ENCODE results near the gene KIAA1549.

KIAA1549 gene

DNA sequence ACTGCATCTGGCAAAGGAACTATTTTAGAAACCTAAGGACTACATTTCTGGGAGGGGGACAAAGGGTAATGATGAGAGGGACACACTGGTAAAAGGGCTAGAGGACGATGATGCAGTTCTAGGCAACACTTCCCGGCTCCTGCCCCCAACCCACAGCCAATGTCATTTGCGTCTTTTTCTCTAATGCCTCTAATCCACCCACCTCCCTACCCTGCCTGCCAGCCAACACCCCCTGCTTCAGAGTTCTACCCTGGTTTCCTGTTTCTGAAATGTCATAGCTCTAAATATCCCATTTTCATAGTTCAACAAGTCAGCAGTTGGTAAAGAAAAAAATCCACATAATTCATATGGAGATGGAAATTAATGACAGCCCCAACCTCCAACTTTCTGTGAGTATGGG lies 79.0 kb downstream of the KIAA1549 start:
- Histone ChIP-seq H3K27me3 (ENCODE audit: low read depth) (no peaks in the 10 kb centered on the region), H3K9me3 (no peaks in the 10 kb centered on the region), H3K4me3 (no peak overlapping the region), H3K36me3 (replicated peaks) (peaks cover 14% of the 10 kb centered on the region), H3K4me1 (0 out of 2 replicates have a peak, but pooled peaks cover 5% of the 10 kb centered on the region)
- DNase-seq (ENCODE audit: low spot score in 2 of 2): no peak
- in situ Hi-C loops (cut with MboI; ENCODE audit: low sequenced_read_pairs): no loop called here

DNA sequence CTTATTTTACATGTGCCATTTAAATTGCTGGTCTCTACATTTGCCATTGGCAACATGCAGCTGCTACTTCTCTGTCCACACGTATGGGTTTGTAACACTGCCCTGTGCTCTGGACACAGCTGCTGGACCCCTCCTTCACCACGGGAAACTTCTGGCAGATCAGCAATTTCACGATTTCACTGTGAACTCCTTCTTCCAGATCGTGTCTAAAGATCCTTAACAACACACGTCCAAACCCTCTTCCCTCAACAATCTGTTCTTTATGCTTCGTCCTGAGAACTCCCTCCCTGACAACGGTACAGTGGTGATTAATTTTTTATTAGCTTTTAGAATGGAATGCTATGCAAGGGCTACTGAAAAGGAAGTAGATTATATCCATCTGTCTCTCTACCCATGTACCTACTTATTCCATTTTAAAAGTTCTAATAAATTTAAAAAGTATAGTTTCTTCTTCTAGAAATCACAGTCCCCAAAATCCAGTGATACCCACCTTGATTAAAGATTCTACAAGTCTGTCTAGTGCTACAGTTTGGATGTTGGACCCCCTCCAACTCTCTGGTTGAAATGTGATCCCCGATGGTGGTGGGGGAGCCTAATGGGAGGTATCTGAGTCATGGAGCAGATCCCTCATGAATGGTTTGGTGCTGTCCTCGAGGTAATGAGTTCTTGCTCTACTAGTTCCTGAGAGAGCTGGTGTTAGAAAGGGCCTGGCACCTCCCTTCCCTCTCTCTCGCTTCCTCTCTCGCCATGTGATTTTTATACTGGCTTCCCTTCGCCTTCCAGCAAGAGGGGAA lies 81.0 kb downstream of the KIAA1549 start:
- in situ Hi-C loops (cut with MboI; ENCODE audit: low sequenced_read_pairs): no loop called here
- no peaks in the 10 kb centered on the region for H3K9me3 ChIP-seq
- 0 out of 2 replicates have a peak, but pooled peaks cover 5% of the 10 kb centered on the region for H3K4me1 ChIP-seq

DNA sequence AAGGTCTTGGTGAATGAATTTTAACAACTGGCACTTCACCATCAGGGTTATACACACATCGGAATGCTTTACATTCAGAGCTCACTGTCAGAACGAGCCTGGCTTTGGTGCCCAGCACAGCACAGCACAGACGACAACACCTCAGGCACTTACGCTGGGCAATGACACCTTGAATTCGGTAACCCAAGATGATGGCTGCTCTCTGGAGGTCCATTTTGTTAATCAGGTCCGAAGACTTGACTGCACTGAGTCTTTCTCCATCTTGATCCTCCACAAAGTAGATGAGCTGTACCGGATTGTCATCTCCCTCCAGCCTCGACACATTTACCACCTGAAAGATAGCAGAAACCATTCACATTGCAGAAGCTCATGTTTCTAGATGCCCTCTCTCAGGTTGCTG lies 82.4 kb downstream of the KIAA1549 start:
- H3K27me3 ChIP-seq (ENCODE audit: low read depth): no peaks in the 10 kb centered on the region
- in situ Hi-C loops (cut with MboI; ENCODE audit: low sequenced_read_pairs): no loop called here

More for the DNA sequence above, 81.0 kb downstream of the KIAA1549 start:
- Histone ChIP-seq H3K27me3 (ENCODE audit: low read depth) (no peaks in the 10 kb centered on the region), H3K4me3 (no peak overlapping the region), H3K36me3 (replicated peaks) (peaks cover 9% of the 10 kb centered on the region)
- no peak for DNase-seq (ENCODE audit: low spot score in 2 of 2)

DNA sequence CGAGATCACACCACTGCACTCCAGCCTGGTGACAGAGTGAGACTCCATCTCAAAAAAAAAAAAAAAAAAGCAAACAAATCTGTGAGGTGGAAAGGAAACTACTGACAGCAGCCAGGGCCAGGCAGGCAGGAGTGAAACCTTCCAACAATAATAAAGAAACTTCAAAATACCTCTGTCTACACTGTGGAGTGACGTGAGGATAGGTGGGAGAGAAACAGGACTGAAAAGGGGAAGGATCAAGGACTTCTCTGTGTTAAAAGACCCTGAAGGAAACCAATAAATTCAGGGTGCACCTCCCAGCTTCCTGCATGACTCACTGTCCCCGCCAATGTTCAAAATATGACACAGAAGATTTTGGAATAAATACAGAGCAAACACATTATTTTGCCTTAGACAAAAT lies 82.9 kb downstream of the KIAA1549 start:
- in situ Hi-C loops (cut with MboI; ENCODE audit: low sequenced_read_pairs): no loop called here
- Histone ChIP-seq H3K4me1 (0 out of 2 replicates have a peak, but pooled peaks cover 4% of the 10 kb centered on the region), H3K9me3 (no peaks in the 10 kb centered on the region), H3K36me3 (replicated peaks) (peaks cover 9% of the 10 kb centered on the region), H3K4me3 (no peak overlapping the region), H3K27me3 (ENCODE audit: low read depth) (no peaks in the 10 kb centered on the region)
- no peak for DNase-seq (ENCODE audit: low spot score in 2 of 2)

More for the DNA sequence above, 82.4 kb downstream of the KIAA1549 start:
- H3K36me3 ChIP-seq (replicated peaks): peaks cover 9% of the 10 kb centered on the region
- no peak overlapping the region for H3K4me3 ChIP-seq
- H3K4me1 ChIP-seq: 0 out of 2 replicates have a peak, but pooled peaks cover 5% of the 10 kb centered on the region
- DNase-seq (ENCODE audit: low spot score in 2 of 2): no peak
- no peaks in the 10 kb centered on the region for H3K9me3 ChIP-seq

DNA sequence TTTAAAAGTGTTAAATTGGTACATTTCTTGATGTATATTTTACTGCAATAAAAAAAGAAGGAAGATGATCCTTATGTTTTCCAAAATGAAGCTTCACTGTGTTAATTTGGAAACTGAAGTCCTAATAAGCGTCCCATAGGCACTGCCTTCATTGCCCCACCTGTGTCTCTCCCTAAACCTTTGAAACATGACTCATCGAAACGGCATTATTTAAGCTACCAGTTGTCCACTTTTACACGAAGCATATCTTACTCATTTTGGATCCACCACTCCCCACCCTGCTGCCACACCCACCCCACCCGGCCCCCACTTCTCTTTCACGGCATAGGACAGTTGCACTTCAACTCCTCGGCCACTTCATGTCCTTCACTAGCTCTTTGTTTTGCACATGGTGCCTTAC lies 85.5 kb downstream of the KIAA1549 start:
- peaks cover 3% of the 10 kb centered on the region for H3K4me1 ChIP-seq
- in situ Hi-C loops (cut with MboI; ENCODE audit: low sequenced_read_pairs): no loop called here
- peaks cover 4% of the 10 kb centered on the region; the same call in 1 of the 2 replicates for H3K36me3 ChIP-seq (replicated peaks)
- no peaks in the 10 kb centered on the region for H3K27me3 ChIP-seq (ENCODE audit: low read depth)
- H3K4me3 ChIP-seq: no peak overlapping the region
- no peaks in the 10 kb centered on the region for H3K9me3 ChIP-seq
- DNase-seq (ENCODE audit: low spot score in 2 of 2): no peak

DNA sequence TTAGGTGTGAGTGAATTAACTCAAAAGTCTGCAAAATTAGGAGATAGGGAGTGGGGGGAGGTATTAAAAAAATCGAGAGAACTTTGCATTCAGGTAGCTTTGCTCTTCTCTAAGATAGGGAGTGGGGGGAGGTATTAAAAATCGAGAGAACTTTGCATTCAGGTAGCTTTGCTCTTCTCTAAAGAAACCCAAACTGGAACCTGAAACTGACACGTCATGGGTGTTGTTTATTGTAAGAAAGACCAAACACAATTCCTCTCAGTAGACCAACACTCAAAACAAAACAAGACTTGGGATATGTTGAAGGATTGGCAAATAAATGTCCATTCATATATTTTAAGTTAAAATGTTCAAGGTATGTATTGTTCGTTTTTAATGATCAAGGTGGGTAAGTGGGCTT lies 87.9 kb downstream of the KIAA1549 start:
- DNase-seq (ENCODE audit: low spot score in 2 of 2): no peak
- Histone ChIP-seq H3K9me3 (no peaks in the 10 kb centered on the region), H3K4me3 (no peak overlapping the region), H3K27me3 (ENCODE audit: low read depth) (no peaks in the 10 kb centered on the region), H3K4me1 (peaks cover 20% of the 10 kb centered on the region), H3K36me3 (replicated peaks) (no peaks in the 10 kb centered on the region)
- in situ Hi-C loops (cut with MboI; ENCODE audit: low sequenced_read_pairs): no loop called here

DNA sequence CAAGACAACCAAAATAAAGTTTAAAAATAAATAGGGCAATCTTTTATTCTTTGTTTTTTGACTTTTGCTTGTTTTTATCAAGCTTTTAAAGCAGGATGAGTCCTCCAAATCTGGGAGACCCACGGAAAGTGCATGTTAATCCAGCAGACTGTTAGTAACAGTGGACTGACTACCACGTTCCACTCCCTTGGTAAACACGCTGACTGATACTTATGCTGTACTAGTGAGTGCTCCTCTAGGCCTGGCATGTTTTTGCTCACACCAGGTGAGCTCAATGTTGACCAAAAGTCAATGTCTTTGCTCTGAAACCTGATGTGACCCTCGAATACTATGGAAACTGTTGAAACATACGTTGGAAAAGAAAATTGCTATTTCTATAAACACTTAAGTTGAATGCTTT lies 88.4 kb downstream of the KIAA1549 start:
- Histone ChIP-seq H3K36me3 (replicated peaks) (no peaks in the 10 kb centered on the region), H3K4me3 (no peak overlapping the region), H3K4me1 (peaks cover 20% of the 10 kb centered on the region), H3K27me3 (ENCODE audit: low read depth) (no peaks in the 10 kb centered on the region), H3K9me3 (no peaks in the 10 kb centered on the region)
- in situ Hi-C loops (cut with MboI; ENCODE audit: low sequenced_read_pairs): no loop called here
- DNase-seq (ENCODE audit: low spot score in 2 of 2): no peak

DNA sequence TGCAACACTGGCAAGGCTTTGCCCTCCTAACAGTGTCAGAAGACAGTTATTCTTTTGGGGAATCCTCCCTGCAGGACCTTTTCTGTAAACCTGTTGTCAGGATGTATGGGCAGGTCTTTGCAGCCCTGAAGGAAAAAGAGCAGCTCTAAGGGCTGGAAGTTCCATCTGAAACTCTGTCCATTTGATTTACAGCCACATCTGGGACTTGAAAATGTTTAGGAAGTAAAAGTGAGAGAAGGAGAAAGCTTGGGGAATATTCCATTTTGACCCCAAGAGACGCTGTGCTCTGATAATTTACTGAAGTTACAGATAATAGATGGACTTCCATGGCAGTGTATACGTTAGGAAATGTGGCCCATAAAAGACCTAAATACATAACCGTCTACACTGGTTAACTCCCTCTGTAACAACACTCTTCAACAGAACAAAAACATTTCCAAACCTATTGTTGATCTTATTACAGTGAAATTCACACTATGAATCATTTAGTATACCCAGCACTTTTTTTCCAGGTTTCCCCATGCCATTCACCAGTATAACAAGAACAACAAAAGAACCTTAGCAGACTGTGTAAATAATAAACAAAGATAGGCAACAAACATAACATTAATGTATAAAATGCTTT lies 89.1 kb downstream of the KIAA1549 start:
- DNase-seq (ENCODE audit: low spot score in 2 of 2): no peak
- Histone ChIP-seq H3K4me3 (no peak overlapping the region), H3K9me3 (no peaks in the 10 kb centered on the region), H3K36me3 (replicated peaks) (no peaks in the 10 kb centered on the region), H3K4me1 (peaks cover 20% of the 10 kb centered on the region), H3K27me3 (ENCODE audit: low read depth) (no peaks in the 10 kb centered on the region)
- in situ Hi-C loops (cut with MboI; ENCODE audit: low sequenced_read_pairs): no loop called here

DNA sequence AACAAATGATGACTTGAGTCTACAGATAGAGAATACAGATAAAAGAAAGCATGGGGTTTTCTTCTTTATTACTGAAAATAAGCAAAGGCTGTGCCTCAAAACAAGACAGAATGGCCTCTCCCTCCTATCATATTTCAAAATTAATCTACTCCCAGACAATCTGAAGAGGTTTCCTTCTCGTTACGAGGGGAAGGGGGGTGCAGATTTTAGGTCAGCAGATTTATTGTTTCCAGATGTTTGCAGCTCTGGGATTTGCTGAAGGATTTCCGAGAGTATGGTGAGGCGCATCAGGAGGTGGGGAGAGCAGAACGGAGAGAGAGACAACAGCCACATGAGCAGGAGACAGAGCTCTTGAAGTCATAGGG lies 89.8 kb downstream of the KIAA1549 start:
- in situ Hi-C loops (cut with MboI; ENCODE audit: low sequenced_read_pairs): no loop called here
- H3K36me3 ChIP-seq (replicated peaks): no peaks in the 10 kb centered on the region
- no peaks in the 10 kb centered on the region for H3K9me3 ChIP-seq
- no peak overlapping the region for H3K4me3 ChIP-seq
- H3K4me1 ChIP-seq: peaks cover 20% of the 10 kb centered on the region
- no peak for DNase-seq (ENCODE audit: low spot score in 2 of 2)
- no peaks in the 10 kb centered on the region for H3K27me3 ChIP-seq (ENCODE audit: low read depth)

DNA sequence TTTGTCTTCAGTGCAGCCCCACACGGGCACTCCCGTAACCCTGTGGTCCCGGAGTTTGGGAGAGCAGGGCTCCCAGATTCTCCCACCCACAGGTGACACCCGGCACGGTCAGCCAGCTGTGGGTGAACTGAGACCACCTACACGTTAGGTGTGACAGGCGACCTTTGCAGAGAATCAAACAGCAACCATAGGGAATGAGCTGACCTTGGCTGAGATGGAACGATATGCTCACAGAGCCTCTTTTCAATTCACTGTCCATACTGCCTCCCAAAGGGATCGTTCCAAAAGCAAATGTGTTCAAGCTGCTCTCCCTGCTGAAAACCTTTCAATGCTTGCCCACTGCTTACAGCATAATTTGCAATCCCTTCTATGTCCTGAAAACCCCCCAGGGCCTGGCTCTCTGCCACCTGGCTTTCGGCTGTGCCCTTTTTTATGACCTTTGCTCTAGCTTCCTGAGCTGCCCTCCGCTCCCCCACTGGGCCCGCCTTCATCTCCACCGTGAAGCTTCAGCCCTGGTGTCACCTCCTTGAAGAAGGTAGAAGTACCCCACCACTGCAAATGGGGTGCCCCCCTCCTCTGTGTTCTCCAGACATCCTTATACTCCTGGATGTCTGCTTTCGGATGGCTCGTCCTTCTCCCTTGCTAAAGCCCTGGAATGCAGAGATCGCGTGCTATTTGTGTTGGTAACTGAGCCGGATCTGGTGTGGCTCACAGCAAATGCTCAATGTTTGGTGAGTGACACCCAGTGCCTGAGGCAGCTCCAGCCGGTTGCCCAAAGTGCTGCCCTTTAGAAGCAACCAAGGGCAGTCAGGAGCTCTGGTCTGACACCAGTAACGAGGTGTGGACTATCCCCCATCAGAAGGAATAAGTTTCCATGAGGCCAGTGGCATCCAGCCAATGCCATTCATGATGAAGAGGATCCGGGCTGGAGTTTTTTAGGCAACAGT lies 90.4 kb downstream of the KIAA1549 start:
- no peaks in the 10 kb centered on the region for H3K27me3 ChIP-seq (ENCODE audit: low read depth)
- H3K36me3 ChIP-seq (replicated peaks): no peaks in the 10 kb centered on the region
- no peak overlapping the region for H3K4me3 ChIP-seq
- peak in 1 of 2 experiments; percentile 71 for DNase-seq (ENCODE audit: low spot score in 2 of 2)
- in situ Hi-C loops (cut with MboI; ENCODE audit: low sequenced_read_pairs): no loop called here
- no peaks in the 10 kb centered on the region for H3K9me3 ChIP-seq
- peaks cover 20% of the 10 kb centered on the region for H3K4me1 ChIP-seq

DNA sequence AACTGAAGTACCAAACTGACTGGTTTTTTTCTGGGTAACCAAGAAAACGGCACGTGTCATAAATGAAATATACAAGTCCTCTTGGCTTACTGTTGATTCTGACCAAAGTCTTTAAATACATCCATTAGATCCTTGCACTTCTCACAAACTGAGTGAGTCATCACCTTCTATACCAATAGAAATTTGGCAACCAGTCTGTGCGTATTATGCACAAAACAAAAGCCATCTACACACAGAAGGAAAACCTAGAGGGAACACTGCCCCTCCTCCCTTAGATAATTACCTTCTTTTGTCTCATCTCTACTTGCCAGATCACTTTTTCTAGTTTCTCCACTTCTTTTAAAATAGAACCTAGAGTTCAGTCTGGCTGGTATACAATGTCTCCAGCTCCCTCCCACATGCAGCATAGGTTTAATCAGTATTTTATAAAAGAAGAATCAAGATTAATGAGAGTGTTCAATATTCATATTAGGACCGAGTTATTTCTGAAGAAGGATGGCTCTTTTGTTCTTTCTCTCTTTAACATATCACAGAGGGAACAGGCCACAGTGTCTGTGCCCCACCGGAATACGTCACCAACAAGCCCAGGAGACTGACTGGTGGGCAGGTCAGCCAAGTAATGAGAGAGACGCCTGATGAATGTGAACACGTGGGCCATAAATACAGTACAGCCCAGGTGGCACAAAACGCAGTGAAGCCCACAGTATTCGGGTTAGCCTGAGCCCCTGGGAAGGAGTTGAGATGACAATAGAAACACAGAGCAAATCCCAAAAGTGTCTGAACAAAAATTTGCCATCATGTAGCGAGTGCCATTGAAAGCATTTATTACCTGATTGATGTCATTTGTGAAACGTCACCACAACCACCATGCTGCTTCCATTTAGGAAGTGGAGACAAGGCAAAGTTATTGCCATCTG lies 91.3 kb downstream of the KIAA1549 start:
- H3K27me3 ChIP-seq (ENCODE audit: low read depth): no peaks in the 10 kb centered on the region
- H3K4me1 ChIP-seq: peaks cover 20% of the 10 kb centered on the region
- in situ Hi-C loops (cut with MboI; ENCODE audit: low sequenced_read_pairs): loop anchor here (10.0 kb wide), 1 partner anchor 185 kb away; no protein-coding TSS in a partner anchor
- DNase-seq (ENCODE audit: low spot score in 2 of 2): peak; percentile 57 to 73
- H3K36me3 ChIP-seq (replicated peaks): no peaks in the 10 kb centered on the region
- H3K9me3 ChIP-seq: no peaks in the 10 kb centered on the region
- H3K4me3 ChIP-seq: no peak overlapping the region

DNA sequence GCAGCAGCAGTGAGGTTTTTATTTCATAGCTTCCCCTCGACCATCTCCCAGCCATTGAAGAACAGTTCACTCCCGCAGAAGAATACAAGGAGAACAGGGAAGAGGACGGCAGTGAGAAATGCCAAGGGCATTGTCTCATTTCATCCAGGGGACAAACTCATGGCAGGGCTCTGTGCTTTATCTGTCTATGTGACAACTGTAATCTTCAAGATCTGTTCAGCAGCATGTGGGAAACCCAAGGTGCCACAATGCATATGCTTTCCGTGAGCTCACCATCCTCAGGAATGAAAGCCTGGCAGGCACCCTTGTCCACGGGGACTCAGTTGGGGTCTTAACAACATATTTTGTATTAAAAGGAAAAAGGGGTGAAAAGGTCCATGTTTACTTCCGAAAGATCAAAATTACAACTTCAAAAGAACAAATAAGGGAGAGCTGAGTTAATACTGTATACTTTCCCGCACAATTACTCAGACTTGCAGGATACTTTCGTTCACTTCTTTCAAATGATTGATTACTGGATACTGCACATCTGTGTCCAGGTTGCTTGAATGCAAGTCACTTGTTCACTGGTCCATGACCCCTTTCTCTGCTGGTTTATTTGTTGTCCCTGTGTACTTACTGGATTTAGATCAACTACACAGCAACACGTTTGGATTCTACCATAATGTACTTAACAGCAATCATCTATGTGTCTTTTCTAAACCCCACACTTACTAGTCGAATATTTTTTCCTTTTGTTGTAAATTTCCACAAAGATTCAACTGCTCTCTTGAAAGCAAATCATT lies 93.1 kb downstream of the KIAA1549 start:
- Histone ChIP-seq H3K27me3 (ENCODE audit: low read depth) (no peaks in the 10 kb centered on the region), H3K4me1 (peaks cover 20% of the 10 kb centered on the region), H3K4me3 (no peak overlapping the region), H3K9me3 (no peaks in the 10 kb centered on the region), H3K36me3 (replicated peaks) (no peaks in the 10 kb centered on the region)
- in situ Hi-C loops (cut with MboI; ENCODE audit: low sequenced_read_pairs): loop anchor here (10.0 kb wide), 1 partner anchor 187 kb away; no protein-coding TSS in a partner anchor
- DNase-seq (ENCODE audit: low spot score in 2 of 2): no peak
